Measurements from ENCODE around the gene USP48. TPM values are rescaled to one million over a fixed set of nuclear protein-coding genes. Genes with fewer than 3 reads are reported as not detected.
"Not testable (repeated sequence)": the region's sequence is repeated elsewhere in the genome, so short reads cannot be mapped to it uniquely, and the experiment has no call there.

USP48 gene
- total RNA-seq, 2 donors from 2014 or later = 129 to 143 TPM

GRCh38 chr1:21685946-21686678, 96.8 kb downstream of the USP48 start:
- Mint-ChIP-seq H3K9me3 (no peaks in the 10 kb centered on the region), H3K27me3 (ENCODE audit: low read depth) (no peaks in the 10 kb centered on the region), H3K4me3 (no peak overlapping the region), H3K4me1 (ENCODE audit: low read depth) (no peaks in the 10 kb centered on the region), H3K27ac (peak overlapping the region; percentile 62), H3K36me3 (ENCODE audit: insufficient read depth in 2 of 2) (peaks cover 16 to 27% of the 10 kb centered on the region in 2 donors)
- no peak for ATAC-seq (replicated peaks in 1 of 2)
- no peak for DNase-seq

- H3K9me3 Mint-ChIP-seq = no peaks in the 10 kb centered on the region
- H3K27ac Mint-ChIP-seq = no peak overlapping the region
- H3K4me3 Mint-ChIP-seq = no peak overlapping the region
- no peaks in the 10 kb centered on the region for H3K4me1 Mint-ChIP-seq (ENCODE audit: low read depth)
- H3K27me3 Mint-ChIP-seq (ENCODE audit: low read depth) = no peaks in the 10 kb centered on the region
- H3K36me3 Mint-ChIP-seq (ENCODE audit: insufficient read depth in 2 of 2) = peaks cover 12 to 18% of the 10 kb centered on the region in 2 donors
- DNase-seq (no peak), ATAC-seq (replicated peaks in 1 of 2) (no peak)
Observed at GRCh38 chr1:21681426-21681825, 101.5 kb downstream of the USP48 start.

- Mint-ChIP-seq H3K36me3 (ENCODE audit: insufficient read depth in 2 of 2) (peaks cover 9 to 13% of the 10 kb centered on the region in 2 donors), H3K4me1 (ENCODE audit: low read depth) (no peaks in the 10 kb centered on the region), H3K9me3 (no peaks in the 10 kb centered on the region), H3K27ac (no peak overlapping the region), H3K27me3 (ENCODE audit: low read depth) (no peaks in the 10 kb centered on the region), H3K4me3 (no peak overlapping the region)
- no peak for DNase-seq
- ATAC-seq (replicated peaks in 1 of 2) = peak in 1 of 2 donors; percentile 53
Observed at GRCh38 chr1:21680918-21681317, 102.0 kb downstream of the USP48 start.

GRCh38 chr1:21680381-21680780, 102.6 kb downstream of the USP48 start:
- no peak for DNase-seq
- Mint-ChIP-seq H3K36me3 (ENCODE audit: insufficient read depth in 2 of 2) (peaks cover 9 to 11% of the 10 kb centered on the region in 2 donors), H3K27ac (peak overlapping the region; percentile 63), H3K27me3 (ENCODE audit: low read depth) (no peaks in the 10 kb centered on the region), H3K9me3 (no peaks in the 10 kb centered on the region), H3K4me1 (ENCODE audit: low read depth) (no peaks in the 10 kb centered on the region), H3K4me3 (no peak overlapping the region)
- no peak for ATAC-seq (replicated peaks in 1 of 2)

- Mint-ChIP-seq H3K27me3 (ENCODE audit: low read depth) (no peaks in the 10 kb centered on the region), H3K9me3 (no peaks in the 10 kb centered on the region), H3K27ac (no peak overlapping the region)
Observed at GRCh38 chr1:21677168-21677567, 105.8 kb downstream of the USP48 start.

GRCh38 chr1:21674957-21675356, 108.0 kb downstream of the USP48 start:
- Mint-ChIP-seq H3K36me3 (ENCODE audit: insufficient read depth in 2 of 2) (peaks cover 2 to 6% of the 10 kb centered on the region in 2 donors), H3K27ac (no peak overlapping the region), H3K4me3 (no peak overlapping the region), H3K4me1 (ENCODE audit: low read depth) (no peaks in the 10 kb centered on the region), H3K9me3 (no peaks in the 10 kb centered on the region), H3K27me3 (ENCODE audit: low read depth) (no peaks in the 10 kb centered on the region)
- ATAC-seq (replicated peaks in 1 of 2) (no peak), DNase-seq (no peak)

More at GRCh38 chr1:21677168-21677567, 105.8 kb downstream of the USP48 start:
- H3K4me1 Mint-ChIP-seq (ENCODE audit: low read depth) = no peaks in the 10 kb centered on the region
- H3K4me3 Mint-ChIP-seq = no peak overlapping the region
- no peak for ATAC-seq (replicated peaks in 1 of 2)
- no peak for DNase-seq
- peaks cover 6 to 7% of the 10 kb centered on the region in 2 donors for H3K36me3 Mint-ChIP-seq (ENCODE audit: insufficient read depth in 2 of 2)

- not testable (repeated sequence) for H3K27ac Mint-ChIP-seq; H3K36me3 Mint-ChIP-seq (ENCODE audit: insufficient read depth in 2 of 2); H3K4me1 Mint-ChIP-seq (ENCODE audit: low read depth); H3K27me3 Mint-ChIP-seq (ENCODE audit: low read depth); H3K4me3 Mint-ChIP-seq; DNase-seq; ATAC-seq (replicated peaks in 1 of 2); H3K9me3 Mint-ChIP-seq
Observed at GRCh38 chr1:21673853-21674252, 109.1 kb downstream of the USP48 start.

- no peaks in the 10 kb centered on the region for H3K9me3 Mint-ChIP-seq
- H3K4me3 Mint-ChIP-seq = no peak overlapping the region
- ATAC-seq (replicated peaks in 1 of 2) = no peak
- no peak overlapping the region for H3K27ac Mint-ChIP-seq
- no peaks in the 10 kb centered on the region for H3K4me1 Mint-ChIP-seq (ENCODE audit: low read depth)
- H3K36me3 Mint-ChIP-seq (ENCODE audit: insufficient read depth in 2 of 2) = no peaks in the 10 kb centered on the region
- peaks cover 2% of the 10 kb centered on the region for H3K27me3 Mint-ChIP-seq (ENCODE audit: low read depth)
- no peak for DNase-seq
Observed at GRCh38 chr1:21673277-21673780, 109.6 kb downstream of the USP48 start.

- Mint-ChIP-seq H3K9me3 (no peaks in the 10 kb centered on the region), H3K4me3 (no peak overlapping the region), H3K36me3 (ENCODE audit: insufficient read depth in 2 of 2) (no peaks in the 10 kb centered on the region), H3K27ac (no peak overlapping the region), H3K4me1 (ENCODE audit: low read depth) (no peaks in the 10 kb centered on the region), H3K27me3 (ENCODE audit: low read depth) (peaks cover 8% of the 10 kb centered on the region)
- no peak for DNase-seq
- no peak for ATAC-seq (replicated peaks in 1 of 2)
Observed at GRCh38 chr1:21672478-21673276, 110.3 kb downstream of the USP48 start.

- DNase-seq = no peak
- Mint-ChIP-seq H3K27ac (no peak overlapping the region), H3K27me3 (ENCODE audit: low read depth) (peaks cover 12% of the 10 kb centered on the region), H3K36me3 (ENCODE audit: insufficient read depth in 2 of 2) (no peaks in the 10 kb centered on the region), H3K4me1 (ENCODE audit: low read depth) (peaks cover under 1% of the 10 kb centered on the region), H3K4me3 (no peak overlapping the region), H3K9me3 (no peaks in the 10 kb centered on the region)
- no peak for ATAC-seq (replicated peaks in 1 of 2)
Observed at GRCh38 chr1:21671915-21672314, 111.0 kb downstream of the USP48 start.

GRCh38 chr1:21670956-21671902, 111.7 kb downstream of the USP48 start:
- Mint-ChIP-seq H3K27me3 (ENCODE audit: low read depth) (peaks cover 12% of the 10 kb centered on the region), H3K4me3 (no peak overlapping the region), H3K9me3 (no peaks in the 10 kb centered on the region), H3K4me1 (ENCODE audit: low read depth) (peaks cover 7% of the 10 kb centered on the region), H3K36me3 (ENCODE audit: insufficient read depth in 2 of 2) (no peaks in the 10 kb centered on the region), H3K27ac (no peak overlapping the region)
- ATAC-seq (replicated peaks in 1 of 2) (no peak), DNase-seq (no peak)

GRCh38 chr1:21670059-21670881, 112.7 kb downstream of the USP48 start:
- ATAC-seq (replicated peaks in 1 of 2) (no peak), DNase-seq (no peak)
- Mint-ChIP-seq H3K27me3 (ENCODE audit: low read depth) (peaks cover 12% of the 10 kb centered on the region), H3K36me3 (ENCODE audit: insufficient read depth in 2 of 2) (no peaks in the 10 kb centered on the region), H3K27ac (no peak overlapping the region), H3K4me3 (peak overlapping the region; percentile 72 to 78), H3K9me3 (no peaks in the 10 kb centered on the region), H3K4me1 (ENCODE audit: low read depth) (peaks cover 10% of the 10 kb centered on the region)

Data from activated T-cell treated with anti-CD3 and anti-CD28 coated beads, Interleukin-2, amount 50 U/mL, for 72 hours (primary cell).